CD4-positive, alpha-beta memory T cell (primary cell): Measurements from ENCODE around the gene PRIM2. TPM values are rescaled to one million over a fixed set of nuclear protein-coding genes. Genes with fewer than 3 reads are reported as not detected.

Source experiments
- CTCF ChIA-PET: fragments of 350-600 bp; sonication (Branson Sonifier 250); formaldehyde crosslinking; loops from one replicate; lab custom pipeline; 2021; ENCODE audit warnings: inconsistent platforms; ENCODE audit not compliant: partially characterized antibody; lab: Charles Lee
- POLR2A ChIA-PET: fragments of 350-600 bp; sonication (Branson Sonifier 250); formaldehyde crosslinking; loops from one replicate; lab custom pipeline; 2021; ENCODE audit not compliant: partially characterized antibody; lab: Charles Lee
- DNase-seq, 5 donors: peaks; one replicate each; pipeline versions ENCODE4 v3.0.0 to v3.0.0-alpha.2; 2020 to 2022; ENCODE audit warnings: mixed read lengths in 1 of 5
- H3K27ac ChIP-seq: one replicate; pipeline ENCODE4 v1.7.0; 2013; ENCODE audit warnings: low read depth, low read length
- H3K27me3 ChIP-seq: 2 replicates; pipeline ENCODE4 v1.7.0; 2013; ENCODE audit warnings: mild to moderate bottlenecking, low read length, moderate library complexity; ENCODE audit not compliant: insufficient read depth
- H3K36me3 ChIP-seq: 2 replicates; pipeline ENCODE4 v1.7.0; 2013; ENCODE audit warnings: mild to moderate bottlenecking, low read length, moderate library complexity; ENCODE audit not compliant: insufficient read depth
- H3K4me1 ChIP-seq: 2 replicates; pipeline ENCODE4 v1.7.0; 2013; ENCODE audit warnings: mild to moderate bottlenecking, low read length, moderate library complexity; ENCODE audit not compliant: insufficient read depth
- H3K4me3 ChIP-seq, 2 donors: one replicate each; pipeline ENCODE4 v1.7.0; 2013; ENCODE audit warnings: low read length in 2 of 2, mild to moderate bottlenecking in 1 of 2
- H3K9me3 ChIP-seq, 2 donors: one replicate each; pipeline ENCODE4 v1.7.0; 2013; ENCODE audit warnings: low read length in 2 of 2, control low read depth in 1 of 2; ENCODE audit not compliant: control insufficient read depth in 1 of 2
- H3K27ac Mint-ChIP-seq, 7 donors: one replicate each; pipeline ENCODE4 v1.8.0; 2020 to 2021; ENCODE audit warnings: mixed read lengths in 7 of 7, mild to moderate bottlenecking in 6 of 7, inconsistent platforms in 3 of 7, moderate library complexity in 3 of 7
- H3K27me3 Mint-ChIP-seq, 2 donors: one replicate each; pipeline ENCODE4 v1.8.0; 2020 to 2021; ENCODE audit warnings: mixed read lengths in 2 of 2
- H3K36me3 Mint-ChIP-seq, 2 donors: one replicate each; pipeline ENCODE4 v1.8.0; 2020 to 2021; ENCODE audit warnings: mixed read lengths in 2 of 2, inconsistent platforms in 1 of 2, mild to moderate bottlenecking in 1 of 2
- H3K4me1 Mint-ChIP-seq, 4 donors: one replicate each; pipeline ENCODE4 v1.8.0; 2020 to 2021; ENCODE audit warnings: mixed read lengths in 4 of 4, mild to moderate bottlenecking in 1 of 4
- H3K4me3 Mint-ChIP-seq, 8 donors: one replicate each; pipeline ENCODE4 v1.8.0; 2020 to 2021; ENCODE audit warnings: mixed read lengths in 8 of 8, mild to moderate bottlenecking in 7 of 8, moderate library complexity in 6 of 8, inconsistent platforms in 3 of 8
- H3K9me3 Mint-ChIP-seq, 8 donors: one replicate each; pipeline ENCODE4 v1.8.0; 2020 to 2021; ENCODE audit warnings: mixed read lengths in 8 of 8, mild to moderate bottlenecking in 5 of 8, inconsistent platforms in 3 of 8, moderate library complexity in 1 of 8
- intact Hi-C: fragments of 100-400 bp; cut with micrococcal nuclease; formaldehyde crosslinking; loops from one replicate; pipeline ENCODE4 v1.15.1; 2023
- polyA plus RNA-seq, 2 donors: library from polyadenylated mRNA; unstranded; fragments of 300-500 nt; fragmentation: Illumina TruSeq; gene quantifications; one replicate each; pipeline ENCODE4 v1.2.3, GENCODE V29; 2021
- total RNA-seq, 2 experiments: library from RNA; stranded (reverse); gene quantifications; one replicate each; pipeline ENCODE4 v1.2.3, GENCODE V29; 2021

The PRIM2 gene
- total and polyA plus RNA-seq, 4 experiments from 2014 or later, result 8.3 to 12.8 (median 10.4) TPM

DNA sequence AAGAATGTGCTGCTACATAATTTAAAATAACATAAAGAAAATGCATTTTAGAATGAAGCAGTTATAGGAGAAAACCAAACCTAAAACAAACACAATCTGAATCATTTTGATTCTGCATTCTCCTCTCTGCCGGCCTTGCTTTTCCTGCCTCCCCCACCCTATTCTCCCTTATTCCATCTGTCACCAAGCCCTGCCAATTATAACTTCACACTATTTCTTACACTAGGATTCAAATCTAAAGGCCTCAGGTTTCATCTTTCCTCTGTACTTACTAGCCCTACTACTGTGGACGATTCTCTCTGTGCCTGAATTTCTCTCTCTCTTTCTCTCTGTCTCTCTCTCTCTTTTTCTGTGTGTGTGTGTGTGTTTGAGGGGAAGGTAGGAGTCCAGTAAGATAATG lies 18.7 kb upstream of the PRIM2 start:
- Histone ChIP-seq H3K36me3 (no peaks in the 10 kb centered on the region), H3K27ac (no peak overlapping the region), H3K9me3 (no peaks in the 10 kb centered on the region), H3K4me3 (no peak overlapping the region), H3K27me3 (no peaks in the 10 kb centered on the region), H3K4me1 (no peaks in the 10 kb centered on the region)
- Mint-ChIP-seq H3K4me3 (no peak overlapping the region), H3K9me3 (no peaks in the 10 kb centered on the region), H3K27ac (no peak overlapping the region), H3K36me3 (no peaks in the 10 kb centered on the region), H3K27me3 (peaks cover 0 to 1% of the 10 kb centered on the region in 2 donors), H3K4me1 (no peaks in the 10 kb centered on the region)
- intact Hi-C loops, result no loop called here
- no peak for DNase-seq
- CTCF ChIA-PET, result no interaction called here
- POLR2A ChIA-PET, result no interaction called here

- no peaks in the 10 kb centered on the region for H3K9me3 ChIP-seq
- no peak overlapping the region for H3K27ac ChIP-seq
- Mint-ChIP-seq H3K9me3 (no peaks in the 10 kb centered on the region), H3K27ac (no peak overlapping the region), H3K4me3 (no peak overlapping the region), H3K4me1 (no peaks in the 10 kb centered on the region), H3K36me3 (no peaks in the 10 kb centered on the region), H3K27me3 (peaks cover 4% of the 10 kb centered on the region in 2 donors)
- no peaks in the 10 kb centered on the region for H3K4me1 ChIP-seq
- intact Hi-C loops, result no loop called here
- DNase-seq, result no peak
- CTCF ChIA-PET, result no interaction called here
- no peaks in the 10 kb centered on the region for H3K36me3 ChIP-seq
- no peaks in the 10 kb centered on the region for H3K27me3 ChIP-seq
- POLR2A ChIA-PET, result no interaction called here
- no peak overlapping the region for H3K4me3 ChIP-seq
Observed at GRCh38 chr6:57301757-57302156, 15.7 kb upstream of the PRIM2 start.

- Histone ChIP-seq H3K27ac (no peak overlapping the region), H3K4me1 (no peaks in the 10 kb centered on the region), H3K4me3 (no peak overlapping the region), H3K9me3 (no peaks in the 10 kb centered on the region), H3K36me3 (no peaks in the 10 kb centered on the region), H3K27me3 (no peaks in the 10 kb centered on the region)
- Mint-ChIP-seq H3K27ac (no peak overlapping the region), H3K9me3 (no peaks in the 10 kb centered on the region), H3K27me3 (peaks cover 4 to 6% of the 10 kb centered on the region in 2 donors), H3K4me3 (no peak overlapping the region), H3K4me1 (no peaks in the 10 kb centered on the region), H3K36me3 (no peaks in the 10 kb centered on the region)
- intact Hi-C loops, result no loop called here
- ChIA-PET CTCF (no interaction called here), POLR2A (no interaction called here)
- no peak for DNase-seq
Observed at GRCh38 chr6:57302477-57302876, 15.0 kb upstream of the PRIM2 start.

DNA sequence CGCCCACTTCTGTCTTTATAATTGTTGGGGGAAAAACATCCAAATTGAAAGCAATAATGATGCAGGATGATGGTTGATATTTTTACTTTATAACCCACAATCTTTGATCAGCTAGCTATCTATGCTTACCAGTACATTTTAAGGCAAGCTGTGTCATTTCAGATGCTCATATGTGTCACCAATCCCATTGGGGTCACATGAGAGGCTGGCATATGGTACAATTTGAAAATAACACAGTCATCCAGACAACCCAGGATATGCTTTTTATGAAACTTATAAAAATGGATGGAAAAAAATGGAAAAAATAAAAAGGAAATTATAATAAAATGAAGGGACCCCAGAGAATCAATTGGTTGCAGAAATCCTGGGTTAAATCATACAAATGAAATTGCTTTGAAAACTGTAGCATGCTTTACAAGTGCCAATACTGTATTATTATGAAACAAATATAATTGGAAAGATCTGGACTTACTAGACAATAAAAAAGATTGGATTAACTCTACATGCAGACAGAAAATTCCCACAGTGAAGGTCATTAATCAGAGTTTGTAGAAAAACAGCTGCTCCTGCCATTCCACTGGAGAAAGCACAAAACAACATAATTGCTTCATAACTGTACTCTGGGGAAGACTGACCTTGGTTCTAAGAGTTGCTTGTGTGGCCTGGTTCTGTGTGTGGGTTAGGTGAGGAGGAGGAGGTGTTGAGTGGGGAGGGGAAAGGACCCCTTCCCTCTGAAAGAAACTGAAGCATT lies 13.3 kb upstream of the PRIM2 start:
- intact Hi-C loops, result no loop called here
- Mint-ChIP-seq H3K4me1 (no peaks in the 10 kb centered on the region), H3K27me3 (peaks cover 9 to 10% of the 10 kb centered on the region in 2 donors), H3K27ac (no peak overlapping the region), H3K36me3 (no peaks in the 10 kb centered on the region), H3K4me3 (no peak overlapping the region), H3K9me3 (no peaks in the 10 kb centered on the region)
- Histone ChIP-seq H3K27me3 (no peaks in the 10 kb centered on the region), H3K27ac (no peak overlapping the region), H3K4me1 (no peaks in the 10 kb centered on the region), H3K36me3 (no peaks in the 10 kb centered on the region), H3K9me3 (no peaks in the 10 kb centered on the region), H3K4me3 (no peak overlapping the region)
- DNase-seq, result no peak
- ChIA-PET POLR2A (no interaction called here), CTCF (interaction anchor here (0.7 to 1.3 kb wide), 3 partner anchors 11 to 13 kb away, joined by 3 to 6 read pairs (median 3); partner anchors contain the start of gene PRIM2)

DNA sequence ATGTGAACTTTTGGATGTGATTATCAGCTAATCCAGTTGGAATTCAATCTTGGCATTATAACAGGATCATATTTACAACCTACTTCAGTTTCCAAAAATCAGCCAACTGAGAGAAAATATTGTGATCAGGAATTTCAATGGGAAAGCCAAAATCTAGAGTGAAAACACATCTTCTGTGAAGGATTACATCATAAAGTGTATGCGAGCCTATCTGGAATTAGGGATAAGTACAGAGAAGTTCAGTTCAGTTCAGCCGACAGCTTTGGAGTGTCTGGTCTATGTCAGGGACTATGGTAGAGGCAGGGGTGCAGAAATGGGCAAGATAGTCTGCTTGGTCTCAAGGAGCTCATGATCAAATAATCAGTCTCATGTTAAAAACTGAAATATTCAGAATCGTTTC lies 12.3 kb upstream of the PRIM2 start:
- no peaks in the 10 kb centered on the region for H3K9me3 Mint-ChIP-seq
- H3K36me3 Mint-ChIP-seq, result no peaks in the 10 kb centered on the region
- no peaks in the 10 kb centered on the region for H3K36me3 ChIP-seq
- CTCF ChIA-PET, result interaction anchor here (1.1 to 1.3 kb wide), 3 partner anchors 9 to 11 kb away, joined by 3 to 6 read pairs (median 3); no protein-coding TSS in a partner anchor
- DNase-seq, result no peak
- H3K27ac ChIP-seq, result no peak overlapping the region
- no peak overlapping the region for H3K4me3 ChIP-seq
- H3K4me1 Mint-ChIP-seq, result no peaks in the 10 kb centered on the region
- no peaks in the 10 kb centered on the region for H3K4me1 ChIP-seq
- POLR2A ChIA-PET, result no interaction called here
- intact Hi-C loops, result no loop called here
- no peaks in the 10 kb centered on the region for H3K9me3 ChIP-seq
- H3K27me3 Mint-ChIP-seq, result peaks cover 9 to 10% of the 10 kb centered on the region in 2 donors
- no peaks in the 10 kb centered on the region for H3K27me3 ChIP-seq
- H3K27ac Mint-ChIP-seq, result no peak overlapping the region
- H3K4me3 Mint-ChIP-seq, result no peak overlapping the region

GRCh38 chr6:57305761-57306160 lies 11.7 kb upstream of the PRIM2 start:
- POLR2A ChIA-PET, result no interaction called here
- Mint-ChIP-seq H3K9me3 (no peaks in the 10 kb centered on the region), H3K27me3 (peaks cover 8 to 10% of the 10 kb centered on the region in 2 donors), H3K4me3 (no peak overlapping the region), H3K4me1 (no peaks in the 10 kb centered on the region), H3K27ac (no peak overlapping the region), H3K36me3 (no peaks in the 10 kb centered on the region)
- no peak for DNase-seq
- Histone ChIP-seq H3K36me3 (no peaks in the 10 kb centered on the region), H3K27ac (no peak overlapping the region), H3K4me3 (no peak overlapping the region), H3K27me3 (no peaks in the 10 kb centered on the region), H3K9me3 (no peaks in the 10 kb centered on the region), H3K4me1 (no peaks in the 10 kb centered on the region)
- CTCF ChIA-PET, result interaction anchor here (1.1 to 1.3 kb wide), 2 partner anchors 8 to 11 kb away, joined by 3 to 6 read pairs; no protein-coding TSS in a partner anchor
- intact Hi-C loops, result no loop called here

- H3K4me3 ChIP-seq, result no peak overlapping the region
- no peak overlapping the region for H3K27ac ChIP-seq
- H3K4me1 Mint-ChIP-seq, result no peaks in the 10 kb centered on the region
- H3K27ac Mint-ChIP-seq, result no peak overlapping the region
- H3K4me1 ChIP-seq, result no peaks in the 10 kb centered on the region
- no peak overlapping the region for H3K4me3 Mint-ChIP-seq
- no peaks in the 10 kb centered on the region for H3K9me3 ChIP-seq
- no peaks in the 10 kb centered on the region for H3K27me3 ChIP-seq
- H3K27me3 Mint-ChIP-seq, result peaks cover 8 to 10% of the 10 kb centered on the region in 2 donors
- no peak for DNase-seq
- H3K36me3 ChIP-seq, result no peaks in the 10 kb centered on the region
- no peaks in the 10 kb centered on the region for H3K36me3 Mint-ChIP-seq
- intact Hi-C loops, result no loop called here
- no peaks in the 10 kb centered on the region for H3K9me3 Mint-ChIP-seq
- ChIA-PET POLR2A (no interaction called here), CTCF (interaction anchor here (1.1 kb wide), 1 partner anchor 8 kb away, joined by 3 read pairs; no protein-coding TSS in a partner anchor)
Observed at GRCh38 chr6:57306273-57306672, 11.2 kb upstream of the PRIM2 start.
